CD14-positive monocyte (primary cell): Measurements from ENCODE around the gene CCDC69. TPM values are rescaled to one million over a fixed set of nuclear protein-coding genes. Genes with fewer than 3 reads are reported as not detected.

ENCODE experiments used
- DNase-seq, 3 donors: peaks; one replicate each; pipeline ENCODE4 v3.0.0-alpha.2; 2011 to 2022
- H2AFZ ChIP-seq: 2 replicates; pipeline ENCODE4 v1.6.0; 2012; ENCODE audit warnings: mild to moderate bottlenecking, low read depth, low read length, inconsistent platforms; ENCODE audit not compliant: insufficient read depth, poor library complexity, severe bottlenecking
- H3K27ac ChIP-seq, 2 donors: 1 replicate in 1 of 2; 2 replicates in 1 of 2; pipeline ENCODE4 v1.5.1; 2012 to 2013; ENCODE audit warnings: low read length in 2 of 2, control low read depth in 1 of 2, inconsistent platforms in 1 of 2, low read depth in 1 of 2, mild to moderate bottlenecking in 1 of 2
- H3K27me3 ChIP-seq, 2 donors: one replicate each; pipeline versions ENCODE4 v1.6.0 to v1.6.1; 2011 to 2013; ENCODE audit warnings: low read length in 2 of 2; ENCODE audit not compliant: control insufficient read depth in 2 of 2, insufficient read depth in 2 of 2
- H3K36me3 ChIP-seq, 2 donors: replicated peaks in 1 of 2; 1 replicate in 1 of 2; 2 replicates in 1 of 2; pipeline versions ENCODE4 v1.5.1 to v1.6.1; 2012 to 2013; ENCODE audit warnings: low read length in 2 of 2, control low read depth in 1 of 2, inconsistent platforms in 1 of 2, mild to moderate bottlenecking in 1 of 2; ENCODE audit not compliant: insufficient read depth in 2 of 2, control insufficient read depth in 1 of 2
- H3K4me1 ChIP-seq, 2 donors: 1 replicate in 1 of 2; 2 replicates in 1 of 2; pipeline versions ENCODE4 v1.5.1 to v1.6.1; 2012 to 2013; ENCODE audit warnings: low read length in 2 of 2, control low read depth in 1 of 2, inconsistent platforms in 1 of 2, mild to moderate bottlenecking in 1 of 2, moderate library complexity in 1 of 2; ENCODE audit not compliant: insufficient read depth in 2 of 2, control insufficient read depth in 1 of 2
- H3K4me2 ChIP-seq: replicated peaks from 2 replicates; pipeline ENCODE3; 2012; ENCODE audit warnings: low read length, moderate library complexity, mild to moderate bottlenecking; ENCODE audit not compliant: poor library complexity, severe bottlenecking; ENCODE audit errors: extremely low read depth
- H3K4me3 ChIP-seq, 3 experiments: fragments of 200-600 bp in 1 of 3; sonication (generic) in 1 of 3; replicated peaks in 1 of 3; 1 replicate in 2 of 3; 2 replicates in 1 of 3; pipeline ENCODE4 v1.5.1; 2011 to 2013; ENCODE audit warnings: low read length in 3 of 3, mild to moderate bottlenecking in 3 of 3, control low read depth in 2 of 3, low read depth in 2 of 3, inconsistent platforms in 1 of 3, moderate library complexity in 1 of 3
- H3K79me2 ChIP-seq: 2 replicates; pipeline ENCODE4 v1.6.0; 2012; ENCODE audit warnings: mild to moderate bottlenecking, control low read depth, inconsistent platforms, low read length, moderate library complexity; ENCODE audit not compliant: insufficient read depth
- H3K9ac ChIP-seq: 2 replicates; pipeline ENCODE4 v1.6.0; 2017; ENCODE audit warnings: low read length, mild to moderate bottlenecking; ENCODE audit not compliant: insufficient read depth, poor library complexity, severe bottlenecking
- H3K9me3 ChIP-seq, 2 donors: replicated peaks in 1 of 2; 1 replicate in 1 of 2; 2 replicates in 1 of 2; pipeline versions ENCODE4 v1.5.1 to v1.6.1; 2012 to 2013; ENCODE audit warnings: low read length in 2 of 2, control low read depth in 1 of 2; ENCODE audit not compliant: control insufficient read depth in 1 of 2, insufficient read depth in 1 of 2
- H4K20me1 ChIP-seq: 2 replicates; pipeline ENCODE4 v1.6.0; 2012; ENCODE audit warnings: mild to moderate bottlenecking, low read length, control low read depth, moderate library complexity; ENCODE audit not compliant: insufficient read depth
- H3K27ac Mint-ChIP-seq, 7 donors: one replicate each; pipeline ENCODE4 v1.8.0; 2020; ENCODE audit warnings: mild to moderate bottlenecking in 7 of 7, mixed read lengths in 7 of 7, moderate library complexity in 6 of 7, inconsistent platforms in 2 of 7
- H3K27me3 Mint-ChIP-seq, 3 donors: one replicate each; pipeline ENCODE4 v1.8.0; 2021 to 2022; ENCODE audit warnings: low read depth in 3 of 3, mild to moderate bottlenecking in 3 of 3, mixed read lengths in 3 of 3, moderate library complexity in 3 of 3, inconsistent platforms in 1 of 3
- H3K36me3 Mint-ChIP-seq, 2 donors: one replicate each; pipeline ENCODE4 v1.8.0; 2020; ENCODE audit warnings: mixed read lengths in 2 of 2, inconsistent platforms in 1 of 2, mild to moderate bottlenecking in 1 of 2
- H3K4me1 Mint-ChIP-seq: one replicate; pipeline ENCODE4 v1.8.0; 2020; ENCODE audit warnings: mild to moderate bottlenecking, mixed read lengths
- H3K4me3 Mint-ChIP-seq, 2 donors: one replicate each; pipeline ENCODE4 v1.8.0; 2020; ENCODE audit warnings: mild to moderate bottlenecking in 2 of 2, mixed read lengths in 2 of 2, moderate library complexity in 1 of 2
- H3K9me3 Mint-ChIP-seq, 7 donors: one replicate each; pipeline ENCODE4 v1.8.0; 2020 to 2022; ENCODE audit warnings: mixed read lengths in 7 of 7, mild to moderate bottlenecking in 6 of 7, moderate library complexity in 6 of 7, inconsistent platforms in 2 of 7
- WGBS: methylation state at CpG from one replicate; pipeline ENCODE4 v1.1.5; 2013; ENCODE audit warnings: missing lambda C conversion rate; ENCODE audit not compliant: insufficient coverage; 5-methylcytosine and 5-hydroxymethylcytosine counted together
- intact Hi-C, 2 donors: fragments of 100-400 bp; cut with micrococcal nuclease; formaldehyde crosslinking; loops; one replicate each; pipeline versions ENCODE4 v1.15.0 to v1.15.1; 2023
- polyA plus RNA-seq, 3 donors: library from polyadenylated mRNA; depleted of rRNA in 1 of 3; unstranded in 2 of 3; stranded (reverse) in 1 of 3; fragments of 300-500 nt in 2 of 3; fragments of >200 nt in 1 of 3; fragmentation: Illumina TruSeq in 2 of 3; gene quantifications; 1 replicate in 2 of 3; 2 replicates in 1 of 3; pipeline ENCODE4 v1.2.3, GENCODE V29; 2012 to 2021
- TF ChIP-seq, protein P1 (sequence below): fragments of 200-600 bp; IDR thresholded peaks from one replicate; pipeline ENCODE4 v1.8.0; 2022; ENCODE audit warnings: antibody characterized with exemption, mild to moderate bottlenecking

Gene CCDC69
- polyA plus RNA-seq, 3 donors, result 68.4 to 176 (median 84.1) TPM

DNA sequence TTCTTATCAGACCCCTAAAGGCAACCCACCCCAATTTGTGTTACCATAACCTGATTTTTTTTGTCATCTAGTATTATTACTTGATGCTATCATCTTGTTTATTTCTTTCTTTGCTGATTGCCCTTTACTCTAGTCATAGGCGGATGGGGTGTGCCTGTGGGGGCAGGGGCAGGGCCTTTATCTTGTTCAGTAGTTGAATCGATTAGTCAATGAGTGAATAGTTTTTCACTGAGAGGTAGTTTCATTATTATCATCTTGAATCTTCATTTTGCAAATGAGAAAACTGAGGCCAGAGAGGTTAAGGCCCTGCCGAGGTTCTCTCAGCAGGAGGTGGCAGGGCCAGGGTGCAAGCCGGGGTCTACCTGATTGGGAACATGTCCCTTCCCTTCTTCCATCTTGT, 19.7 kb upstream of the CCDC69 start:
- Histone ChIP-seq H3K9me3 (no peaks in the 10 kb centered on the region), H3K27me3 (no peaks in the 10 kb centered on the region), H3K79me2 (no peaks in the 10 kb centered on the region), H3K4me2 (no peak overlapping the region), H2AFZ (no peak overlapping the region), H3K27ac (no peak overlapping the region), H3K4me1 (peaks cover 9 to 42% of the 10 kb centered on the region in 2 donors), H3K9ac (no peak overlapping the region), H4K20me1 (no peaks in the 10 kb centered on the region), H3K4me3 (no peak overlapping the region), H3K36me3 (no peaks in the 10 kb centered on the region)
- no peak overlapping the region for H3K4me3 Mint-ChIP-seq
- H3K4me1 Mint-ChIP-seq, result peaks cover 29% of the 10 kb centered on the region
- H3K36me3 Mint-ChIP-seq, result no peaks in the 10 kb centered on the region
- peaks cover 2 to 7% (median 3%) of the 10 kb centered on the region in 3 donors for H3K27me3 Mint-ChIP-seq
- H3K27ac Mint-ChIP-seq, result no peak overlapping the region
- H3K9me3 Mint-ChIP-seq, result no peaks in the 10 kb centered on the region
- 83% methylated on average over 1 of the region's 4 CpGs for WGBS
- intact Hi-C loops, result loop anchor here in 1 of 2 donors (10.0 kb wide), 1 partner anchor 189 kb away; no protein-coding TSS in a partner anchor
- no peak for DNase-seq
- TF ChIP-seq, protein P1, sequence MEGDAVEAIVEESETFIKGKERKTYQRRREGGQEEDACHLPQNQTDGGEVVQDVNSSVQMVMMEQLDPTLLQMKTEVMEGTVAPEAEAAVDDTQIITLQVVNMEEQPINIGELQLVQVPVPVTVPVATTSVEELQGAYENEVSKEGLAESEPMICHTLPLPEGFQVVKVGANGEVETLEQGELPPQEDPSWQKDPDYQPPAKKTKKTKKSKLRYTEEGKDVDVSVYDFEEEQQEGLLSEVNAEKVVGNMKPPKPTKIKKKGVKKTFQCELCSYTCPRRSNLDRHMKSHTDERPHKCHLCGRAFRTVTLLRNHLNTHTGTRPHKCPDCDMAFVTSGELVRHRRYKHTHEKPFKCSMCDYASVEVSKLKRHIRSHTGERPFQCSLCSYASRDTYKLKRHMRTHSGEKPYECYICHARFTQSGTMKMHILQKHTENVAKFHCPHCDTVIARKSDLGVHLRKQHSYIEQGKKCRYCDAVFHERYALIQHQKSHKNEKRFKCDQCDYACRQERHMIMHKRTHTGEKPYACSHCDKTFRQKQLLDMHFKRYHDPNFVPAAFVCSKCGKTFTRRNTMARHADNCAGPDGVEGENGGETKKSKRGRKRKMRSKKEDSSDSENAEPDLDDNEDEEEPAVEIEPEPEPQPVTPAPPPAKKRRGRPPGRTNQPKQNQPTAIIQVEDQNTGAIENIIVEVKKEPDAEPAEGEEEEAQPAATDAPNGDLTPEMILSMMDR, result no peak

- Histone ChIP-seq H3K9me3 (no peaks in the 10 kb centered on the region), H3K36me3 (no peaks in the 10 kb centered on the region), H4K20me1 (no peaks in the 10 kb centered on the region), H3K27ac (no peak overlapping the region), H3K4me3 (no peak overlapping the region), H2AFZ (no peak overlapping the region), H3K4me2 (no peak overlapping the region), H3K4me1 (peaks cover 9 to 42% of the 10 kb centered on the region in 2 donors), H3K27me3 (no peaks in the 10 kb centered on the region), H3K9ac (no peak overlapping the region), H3K79me2 (no peaks in the 10 kb centered on the region)
- TF ChIP-seq, protein P1, result no peak
- WGBS, result 100% methylated on average over 2 of the region's 4 CpGs
- DNase-seq, result no peak
- H3K4me1 Mint-ChIP-seq, result peaks cover 30% of the 10 kb centered on the region
- H3K27me3 Mint-ChIP-seq, result peaks cover 2 to 7% (median 3%) of the 10 kb centered on the region in 3 donors
- intact Hi-C loops, result loop anchor here in 1 of 2 donors (10.0 kb wide), 1 partner anchor 188 kb away; no protein-coding TSS in a partner anchor
- no peak overlapping the region for H3K4me3 Mint-ChIP-seq
- H3K27ac Mint-ChIP-seq, result no peak overlapping the region
- no peaks in the 10 kb centered on the region for H3K9me3 Mint-ChIP-seq
- no peaks in the 10 kb centered on the region for H3K36me3 Mint-ChIP-seq
Observed at GRCh38 chr5:151243127-151243526, 19.2 kb upstream of the CCDC69 start.
